Measurements from ENCODE around the gene IRAK3. TPM values are rescaled to one million over a fixed set of nuclear protein-coding genes. Genes with fewer than 3 reads are reported as not detected.
A peak's percentile ranks its signal among the peaks of the same experiment; 100 is the strongest.

IRAK3 gene
- total and polyA plus RNA-seq, 2 donors (not counting 1 experiment from before 2014, with no cell fraction given), result 3.9 to 4.3 TPM

DNA sequence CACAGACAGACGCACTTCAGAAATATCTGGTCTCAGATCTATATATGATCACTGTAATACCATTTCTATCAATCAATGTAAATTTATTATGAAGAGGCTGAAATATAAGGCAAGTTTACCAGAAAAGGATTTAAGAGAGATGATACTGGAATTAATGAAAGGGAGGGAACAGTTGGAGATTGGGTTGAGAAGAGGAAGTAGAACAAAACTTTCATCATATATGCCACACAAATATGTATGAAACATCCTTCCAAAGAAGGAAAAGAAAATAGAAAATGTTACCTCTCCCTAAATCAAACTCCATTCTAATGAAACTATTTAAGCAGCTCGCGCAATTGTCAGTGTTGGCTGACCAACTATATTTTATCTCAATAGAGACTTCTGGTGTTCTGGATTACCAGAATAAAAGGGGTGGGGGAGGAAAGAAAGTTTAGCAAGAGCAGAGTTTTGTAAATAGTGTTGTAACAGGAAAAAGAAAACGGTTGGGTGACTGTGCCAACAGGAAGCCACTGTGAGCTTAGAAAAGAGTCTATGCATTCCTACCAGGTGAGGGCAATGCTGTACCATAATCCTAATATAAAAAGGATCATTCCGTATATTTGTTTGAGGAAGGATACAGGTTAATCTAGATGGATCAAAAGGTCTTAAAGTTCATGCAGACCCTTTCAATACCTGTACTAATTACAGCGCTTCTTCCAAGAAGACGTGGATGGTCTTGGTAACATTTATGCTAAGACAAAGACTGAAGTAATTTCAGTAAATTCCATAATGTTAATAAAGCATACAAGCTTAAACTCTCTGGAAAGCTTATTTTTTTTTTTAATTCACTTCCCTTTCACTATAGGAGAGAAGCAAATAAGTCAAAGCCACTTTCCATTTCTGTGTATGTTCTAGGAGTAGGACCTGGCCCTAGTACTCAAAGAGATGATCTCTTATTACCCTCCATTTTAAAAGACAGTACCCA, 43.9 kb upstream of the IRAK3 start:
- WGBS (ENCODE audit: insufficient coverage), result no CpG with 5 or more reads among the region's 7 CpGs
- no peak for TF ChIP-seq EZH2 (IDR thresholded peaks at IDR 0.05; ENCODE audit: borderline replicate concordance, insufficient read depth, low read depth, low read length, poor library complexity, severe bottlenecking)
- TF ChIP-seq, protein P1, sequence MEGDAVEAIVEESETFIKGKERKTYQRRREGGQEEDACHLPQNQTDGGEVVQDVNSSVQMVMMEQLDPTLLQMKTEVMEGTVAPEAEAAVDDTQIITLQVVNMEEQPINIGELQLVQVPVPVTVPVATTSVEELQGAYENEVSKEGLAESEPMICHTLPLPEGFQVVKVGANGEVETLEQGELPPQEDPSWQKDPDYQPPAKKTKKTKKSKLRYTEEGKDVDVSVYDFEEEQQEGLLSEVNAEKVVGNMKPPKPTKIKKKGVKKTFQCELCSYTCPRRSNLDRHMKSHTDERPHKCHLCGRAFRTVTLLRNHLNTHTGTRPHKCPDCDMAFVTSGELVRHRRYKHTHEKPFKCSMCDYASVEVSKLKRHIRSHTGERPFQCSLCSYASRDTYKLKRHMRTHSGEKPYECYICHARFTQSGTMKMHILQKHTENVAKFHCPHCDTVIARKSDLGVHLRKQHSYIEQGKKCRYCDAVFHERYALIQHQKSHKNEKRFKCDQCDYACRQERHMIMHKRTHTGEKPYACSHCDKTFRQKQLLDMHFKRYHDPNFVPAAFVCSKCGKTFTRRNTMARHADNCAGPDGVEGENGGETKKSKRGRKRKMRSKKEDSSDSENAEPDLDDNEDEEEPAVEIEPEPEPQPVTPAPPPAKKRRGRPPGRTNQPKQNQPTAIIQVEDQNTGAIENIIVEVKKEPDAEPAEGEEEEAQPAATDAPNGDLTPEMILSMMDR (IDR thresholded peaks at IDR 0.05), result peak; percentile 63
- Mint-ChIP-seq H3K27me3 (no peaks in the 10 kb centered on the region), H3K9me3 (ENCODE audit: insufficient read depth) (peaks cover 5% of the 10 kb centered on the region), H3K4me3 (no peak overlapping the region), H3K27ac (peak overlapping the region; percentile 81), H3K4me1 (peaks cover 17% of the 10 kb centered on the region)
- H4K20me1 ChIP-seq (ENCODE audit: control insufficient read depth, insufficient read depth, low read length, poor library complexity, severe bottlenecking), result peaks cover 31% of the 10 kb centered on the region
- H3K4me3 ChIP-seq (ENCODE audit: control extremely low read depth in 1 of 5, extremely low read depth in 1 of 5, insufficient read depth in 1 of 5, low read depth in 2 of 5, low read length in 4 of 5), result no peak overlapping the region
- ChIA-PET CTCF (interaction anchor here (0.8 to 1.8 kb wide), 5 partner anchors 24 to 550 kb away, joined by 3 to 11 read pairs (median 4); partner anchors contain the start of gene TMBIM4), POLR2A (no interaction called here)
- peaks cover 3 to 18% (median 3%) of the 10 kb centered on the region in 3 donors for H3K9me3 ChIP-seq (ENCODE audit: control extremely low read depth in 1 of 3, control insufficient read depth in 2 of 3, insufficient read depth in 1 of 3, low read length in 2 of 3)
- H2AFZ ChIP-seq (ENCODE audit: insufficient read depth, low read depth, low read length, poor library complexity, severe bottlenecking), result no peak overlapping the region
- DNase-seq, result peak; percentile 35
- H3K4me2 ChIP-seq (replicated peaks; ENCODE audit: low read depth, low read length, poor library complexity, severe bottlenecking), result peak overlapping the region; percentile 32
- H3K79me2 ChIP-seq (ENCODE audit: control insufficient read depth, insufficient read depth, low read length), result peaks cover 30% of the 10 kb centered on the region
- ATAC-seq (ENCODE audit: low read depth), result peak; percentile 31
- peaks cover 14 to 68% of the 10 kb centered on the region in 2 experiments for H3K36me3 ChIP-seq (replicated peaks in 1 of 2; ENCODE audit: control extremely low read depth in 1 of 2, control insufficient read depth in 1 of 2, extremely low read depth in 1 of 2, insufficient read depth in 2 of 2, low read length in 1 of 2)
- peaks cover 5 to 19% of the 10 kb centered on the region in 2 donors for H3K4me1 ChIP-seq (ENCODE audit: control insufficient read depth in 2 of 2, insufficient read depth in 2 of 2, low read length in 2 of 2)
- H3K27me3 ChIP-seq (replicated peaks in 1 of 4; ENCODE audit: control extremely low read depth in 1 of 4, control insufficient read depth in 3 of 4, insufficient read depth in 4 of 4, low read length in 3 of 4), result no peaks in the 10 kb centered on the region
- peak overlapping the region in 1 of 2 donors; percentile 71 for H3K27ac ChIP-seq (ENCODE audit: low read length in 2 of 2)
- H3K9ac ChIP-seq (ENCODE audit: low read length), result peak overlapping the region; percentile 2
- intact Hi-C loops (cut with micrococcal nuclease), result loop anchor here (10.0 kb wide), 1 partner anchor 550 kb away; no protein-coding TSS in a partner anchor

Data from B cell (primary cell).